ENCODE results near the gene MAP3K20.

- peak; percentile 39 for TF ChIP-seq CTCF (IDR thresholded peaks at IDR 0.05)
- no peak for TF ChIP-seq EZH2 (IDR thresholded peaks at IDR 0.05)
These were observed at the start of gene MAP3K20 for GRCh38 chr2:173075781-173076580.

Measured in neural progenitor cell (in vitro differentiated cells).